A673 (cell line): ENCODE measurements around the gene MRGPRD. TPM values are rescaled to one million over a fixed set of nuclear protein-coding genes. Genes with fewer than 3 reads are reported as not detected.
A peak's percentile ranks its signal among the peaks of the same experiment; 100 is the strongest.

Experiments used
- BruUV-seq: library from RNA; stranded (reverse); fragments of 400-500 nt; replicated peaks from 2 replicates; lab custom pipeline; 2021; lab: Mats Ljungman, UMichigan
- CTCF ChIA-PET: fragments of 300-600 bp; sonication (Branson Sonifier 250); formaldehyde crosslinking; loops from one replicate; lab custom pipeline; 2022; ENCODE audit warnings: antibody characterized with exemption; lab: Charles Lee
- POLR2A ChIA-PET: fragments of 300-600 bp; sonication (Branson Sonifier 250); formaldehyde crosslinking; loops from one replicate; lab custom pipeline; 2022; ENCODE audit warnings: antibody characterized with exemption; ENCODE audit not compliant: low non-redundant PET; lab: Charles Lee
- DNase-seq: peaks from one replicate; pipeline ENCODE4 v3.0.0-alpha.2; 2015; ENCODE audit warnings: low spot score
- H3K27ac ChIP-seq: fragments of 200-600 bp; sonication (generic); 2 replicates; pipeline ENCODE4 v1.5.1; 2016; ENCODE audit warnings: mixed run types, low read depth, mild to moderate bottlenecking, mixed read lengths, antibody characterized with exemption, low read length; ENCODE audit not compliant: poor library complexity, severe bottlenecking
- H3K27me3 ChIP-seq: fragments of 200-600 bp; sonication (generic); replicated peaks from 2 replicates; pipeline ENCODE4 v1.6.1; 2017; ENCODE audit warnings: mixed run types, low read depth, mild to moderate bottlenecking, mixed read lengths, antibody characterized with exemption, low read length; ENCODE audit not compliant: insufficient read depth, poor library complexity
- H3K36me3 ChIP-seq: fragments of 200-600 bp; sonication (generic); 2 replicates; pipeline ENCODE4 v1.6.1; 2016; ENCODE audit warnings: mixed run types, mild to moderate bottlenecking, mixed read lengths, antibody characterized with exemption, low read length; ENCODE audit not compliant: insufficient read depth, poor library complexity, severe bottlenecking
- H3K4me1 ChIP-seq: fragments of 200-600 bp; sonication (generic); 2 replicates; pipeline ENCODE4 v1.6.1; 2017; ENCODE audit warnings: mixed run types, mild to moderate bottlenecking, mixed read lengths, antibody characterized with exemption, low read length; ENCODE audit not compliant: insufficient read depth, poor library complexity, severe bottlenecking
- H3K4me3 ChIP-seq: fragments of 200-600 bp; sonication (generic); 2 replicates; pipeline ENCODE4 v1.5.1; 2016; ENCODE audit warnings: low read depth, mixed run types, mild to moderate bottlenecking, mixed read lengths, low read length; ENCODE audit not compliant: poor library complexity, severe bottlenecking
- H3K9me3 ChIP-seq: fragments of 200-600 bp; sonication (generic); 2 replicates; pipeline ENCODE4 v1.6.1; 2016; ENCODE audit warnings: mixed run types, low read depth, mild to moderate bottlenecking, mixed read lengths, antibody characterized with exemption, low read length; ENCODE audit not compliant: poor library complexity, severe bottlenecking
- CTCF ChIP-seq: fragments of 300-800, 200-600 bp; sonication (generic); conservative IDR thresholded peaks from 2 replicates; pipeline ENCODE4 v1.5.1; 2017; ENCODE audit warnings: low read depth, mild to moderate bottlenecking, antibody characterized with exemption, low read length, moderate library complexity, mixed read lengths
- EZH2 ChIP-seq: fragments of 200-600 bp; sonication (generic); IDR thresholded peaks from 2 replicates; pipeline ENCODE4 v1.6.1; 2017; ENCODE audit warnings: borderline replicate concordance, low read depth, mild to moderate bottlenecking, mixed read lengths, antibody characterized with exemption, low read length; ENCODE audit not compliant: poor library complexity, severe bottlenecking
- intact Hi-C: fragments of 100-400 bp; cut with micrococcal nuclease; formaldehyde crosslinking; loops from one replicate; pipeline ENCODE4 v1.10.0; 2022; ENCODE audit not compliant: unreplicated experiment
- total RNA-seq: library from RNA; stranded (reverse); gene quantifications from 2 replicates; pipeline ENCODE4 v1.2.3, GENCODE V29; 2021

Gene MRGPRD
- total RNA-seq, 1 experiment from 2014 or later, result not detected

DNA sequence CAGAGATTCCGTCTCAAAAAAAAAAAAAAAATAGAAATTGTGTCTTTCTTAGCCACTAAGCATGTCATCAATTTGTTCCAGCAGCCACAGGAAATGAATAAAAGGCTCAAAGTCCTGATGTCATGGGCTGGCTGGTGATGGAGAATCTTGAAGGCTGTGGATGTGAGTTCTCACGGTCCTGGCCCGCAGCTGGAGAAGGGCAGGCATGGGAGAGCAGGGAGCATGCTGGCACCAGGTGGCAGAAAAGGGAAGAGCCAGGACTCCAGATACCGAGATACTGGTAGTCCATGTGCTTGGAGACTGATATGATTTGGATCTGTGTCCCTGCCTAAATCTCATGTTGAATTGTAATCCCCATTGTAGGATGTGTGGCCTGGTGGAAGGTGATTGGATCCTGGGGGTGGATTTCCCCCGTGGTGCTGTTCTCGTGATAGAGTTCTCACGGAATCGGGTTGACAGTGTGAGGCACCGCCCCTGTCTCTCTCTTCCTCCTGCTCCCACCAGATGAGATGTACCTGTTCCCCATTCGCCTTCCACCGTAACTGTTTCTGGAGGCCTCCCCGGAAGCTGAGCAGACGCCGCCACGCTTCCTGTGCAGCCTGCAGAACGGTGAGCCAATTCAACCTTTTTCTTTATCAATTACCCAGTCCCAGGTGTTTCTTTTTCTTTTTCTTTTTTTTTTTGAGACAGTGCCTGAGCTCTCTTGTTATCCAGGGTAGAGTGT lies 18.1 kb downstream of the MRGPRD start:
- CTCF ChIA-PET, result interaction anchor here (0.7 kb wide), 1 partner anchor 73 kb away, joined by 4 read pairs; no protein-coding TSS in a partner anchor
- TF ChIP-seq CTCF, result 0 out of 2 replicates have a peak, but pooled peaks have one; percentile 39
- no peak for TF ChIP-seq EZH2
- Histone ChIP-seq H3K4me1 (no peaks in the 10 kb centered on the region), H3K4me3 (no peak overlapping the region), H3K9me3 (no peaks in the 10 kb centered on the region), H3K36me3 (no peaks in the 10 kb centered on the region), H3K27me3 (no peaks in the 10 kb centered on the region), H3K27ac (no peak overlapping the region)
- DNase-seq, result peak; percentile 67
- no TSS peak for BruUV-seq
- POLR2A ChIA-PET, result no interaction called here
- intact Hi-C loops, result no loop called here

DNA sequence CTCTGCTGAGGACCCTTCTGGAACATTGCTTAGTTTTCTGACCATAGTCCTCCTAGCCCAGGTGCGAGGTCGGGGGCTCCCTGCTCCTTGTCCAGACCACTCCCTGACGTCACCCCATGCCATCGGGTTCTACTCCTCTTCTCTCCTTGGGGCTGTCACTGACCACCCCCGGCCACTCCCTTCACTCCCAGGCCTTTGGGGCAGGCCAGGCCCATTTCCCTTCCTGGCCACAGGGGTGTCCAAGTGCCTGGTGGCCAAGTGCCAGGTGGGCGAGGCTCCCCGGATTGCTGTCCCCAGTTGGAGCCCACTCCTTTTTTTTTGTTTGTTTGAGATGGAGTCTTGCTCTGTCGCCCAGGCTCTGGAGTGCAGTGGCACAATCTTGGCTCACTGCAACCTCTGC lies 19.5 kb downstream of the MRGPRD start:
- no peak for TF ChIP-seq CTCF
- BruUV-seq, result no TSS peak
- H3K36me3 ChIP-seq, result no peaks in the 10 kb centered on the region
- no peaks in the 10 kb centered on the region for H3K4me1 ChIP-seq
- H3K27me3 ChIP-seq, result no peaks in the 10 kb centered on the region
- no peak overlapping the region for H3K4me3 ChIP-seq
- DNase-seq, result no peak
- no peaks in the 10 kb centered on the region for H3K9me3 ChIP-seq
- ChIA-PET CTCF (no interaction called here), POLR2A (no interaction called here)
- intact Hi-C loops, result no loop called here
- H3K27ac ChIP-seq, result no peak overlapping the region

DNA sequence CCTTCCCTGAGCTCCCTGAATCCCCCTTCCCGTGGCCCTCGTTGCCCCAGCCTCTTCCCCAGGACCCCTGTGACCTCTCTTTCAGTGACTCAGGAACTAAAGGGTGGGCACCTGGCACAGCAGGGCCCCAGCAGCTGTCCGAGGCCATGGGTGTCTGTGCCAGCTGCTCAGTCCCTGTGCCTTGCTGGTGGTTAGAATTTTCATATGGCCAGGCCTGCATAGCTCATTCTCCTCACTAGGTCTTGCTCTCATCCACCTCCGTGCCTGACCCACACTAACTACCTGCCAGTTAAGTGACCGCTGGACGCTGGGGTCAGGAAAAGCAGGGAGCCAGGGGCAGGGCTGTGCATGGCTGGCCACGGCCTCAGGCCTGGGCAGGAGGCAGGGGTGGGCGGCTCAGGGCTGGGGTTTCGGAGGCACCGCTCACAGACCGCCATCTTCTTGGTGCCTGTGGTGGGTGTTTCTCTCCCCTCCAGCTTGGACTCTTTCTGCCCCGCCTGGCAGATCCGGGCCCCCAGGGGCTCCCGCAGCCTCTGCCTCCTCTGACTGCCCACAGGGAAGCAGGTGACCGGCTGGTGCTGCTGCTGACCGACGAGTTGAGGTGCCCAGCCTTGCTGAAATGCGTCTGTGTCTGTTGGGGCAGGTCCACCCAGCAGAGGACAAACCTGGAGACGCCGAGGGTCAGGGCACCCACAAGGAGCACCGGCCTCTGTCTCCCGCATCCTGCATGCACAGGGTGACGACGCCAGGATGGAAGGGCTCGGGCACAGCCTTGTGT lies 20.3 kb downstream of the MRGPRD start:
- ChIA-PET POLR2A (no interaction called here), CTCF (interaction anchor here (0.6 kb wide), 1 partner anchor 8 kb away, joined by 7 read pairs; no protein-coding TSS in a partner anchor)
- intact Hi-C loops, result no loop called here
- H3K4me1 ChIP-seq, result no peaks in the 10 kb centered on the region
- TF ChIP-seq EZH2, result no peak
- no peak for TF ChIP-seq CTCF
- DNase-seq, result no peak
- no TSS peak for BruUV-seq
- H3K9me3 ChIP-seq, result no peaks in the 10 kb centered on the region
- no peaks in the 10 kb centered on the region for H3K36me3 ChIP-seq
- no peaks in the 10 kb centered on the region for H3K27me3 ChIP-seq
- H3K4me3 ChIP-seq, result no peak overlapping the region
- H3K27ac ChIP-seq, result no peak overlapping the region
